Measurements from ENCODE around the gene PDE3B.
"Not testable (repeated sequence)": the region's sequence is repeated elsewhere in the genome, so short reads cannot be mapped to it uniquely, and the experiment has no call there.

Gene PDE3B

GRCh38 chr11:14858404-14858803, 214.8 kb downstream of the PDE3B start:
- no peak for TF ChIP-seq CTCF (IDR thresholded peaks at IDR 0.05; ENCODE audit: low read depth, low read length)
- no peak overlapping the region for H3K4me3 ChIP-seq (replicated peaks in 1 of 2; ENCODE audit: low read depth in 2 of 2, low read length in 2 of 2)

DNA sequence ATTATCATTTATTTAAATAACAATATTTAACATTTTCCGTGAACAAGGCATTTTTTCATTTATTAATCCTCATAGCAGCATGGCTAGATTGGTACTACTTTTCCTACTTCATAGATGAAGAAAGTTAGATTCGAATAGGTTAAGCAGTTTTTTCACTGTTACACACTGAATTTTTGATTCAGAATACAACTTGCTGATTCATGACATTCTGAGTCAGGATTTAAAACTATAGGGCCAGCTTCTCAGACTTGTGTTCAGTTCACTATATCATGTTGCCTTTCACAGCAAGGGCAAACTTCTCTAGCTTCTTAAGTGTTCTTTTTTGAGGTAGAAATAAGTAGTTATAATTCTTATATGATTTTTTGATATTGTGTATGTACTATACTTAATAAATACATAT, 216.9 kb downstream of the PDE3B start:
- TF ChIP-seq CTCF (IDR thresholded peaks at IDR 0.05; ENCODE audit: low read depth, low read length): no peak
- no peak overlapping the region for H3K4me3 ChIP-seq (replicated peaks in 1 of 2; ENCODE audit: low read depth in 2 of 2, low read length in 2 of 2)
- peak in 1 of 2 donors; percentile 4 for DNase-seq (ENCODE audit: low read depth in 2 of 2)

More at GRCh38 chr11:14858404-14858803, 214.8 kb downstream of the PDE3B start:
- DNase-seq (ENCODE audit: low read depth in 2 of 2): no peak

DNA sequence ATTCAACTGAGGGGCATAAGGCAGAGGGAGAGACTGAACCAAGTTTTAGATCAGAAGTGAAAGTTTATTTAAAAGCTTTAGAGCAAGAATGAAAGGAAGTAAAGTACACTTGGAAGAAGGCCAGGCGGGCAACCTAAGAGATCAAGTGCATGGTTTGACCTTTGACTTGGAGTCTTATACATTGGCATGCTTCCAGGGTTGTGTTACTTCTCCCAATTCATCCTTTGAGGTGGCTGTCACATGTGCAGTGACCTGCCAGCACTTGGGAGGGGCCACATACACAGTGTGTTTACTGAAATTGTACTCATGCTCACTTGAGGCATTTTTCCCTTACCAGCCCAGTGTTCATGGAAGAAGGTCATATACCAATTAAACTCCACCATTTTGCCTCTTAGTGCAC, 218.1 kb downstream of the PDE3B start:
- DNase-seq (ENCODE audit: low read depth in 2 of 2): no peak
- TF ChIP-seq CTCF (IDR thresholded peaks at IDR 0.05; ENCODE audit: low read depth, low read length): no peak

DNA sequence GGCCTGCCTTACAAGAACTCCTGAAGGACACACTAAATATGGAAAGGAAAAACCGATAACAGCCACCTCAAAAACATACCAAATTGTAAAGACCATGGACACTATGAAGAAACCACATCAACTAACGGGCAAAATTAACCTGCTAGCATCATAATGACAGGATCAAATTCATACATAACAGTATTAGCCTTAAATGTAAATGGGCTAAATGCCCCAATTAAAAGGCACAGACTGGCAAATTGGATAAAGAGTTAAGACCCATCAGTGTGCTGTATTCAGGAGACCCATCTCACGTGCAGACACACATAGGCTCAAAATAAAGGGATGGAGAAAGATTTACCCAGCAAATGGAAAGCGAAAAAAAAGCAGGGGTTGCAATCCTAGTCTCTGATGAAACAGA, 220.2 kb downstream of the PDE3B start:
- not testable (repeated sequence) for DNase-seq (ENCODE audit: low read depth in 2 of 2); H3K4me3 ChIP-seq (replicated peaks in 1 of 2; ENCODE audit: low read depth in 2 of 2, low read length in 2 of 2)

More for the DNA sequence above, 218.1 kb downstream of the PDE3B start:
- H3K4me3 ChIP-seq (replicated peaks in 1 of 2; ENCODE audit: low read depth in 2 of 2, low read length in 2 of 2): no peak overlapping the region

DNA sequence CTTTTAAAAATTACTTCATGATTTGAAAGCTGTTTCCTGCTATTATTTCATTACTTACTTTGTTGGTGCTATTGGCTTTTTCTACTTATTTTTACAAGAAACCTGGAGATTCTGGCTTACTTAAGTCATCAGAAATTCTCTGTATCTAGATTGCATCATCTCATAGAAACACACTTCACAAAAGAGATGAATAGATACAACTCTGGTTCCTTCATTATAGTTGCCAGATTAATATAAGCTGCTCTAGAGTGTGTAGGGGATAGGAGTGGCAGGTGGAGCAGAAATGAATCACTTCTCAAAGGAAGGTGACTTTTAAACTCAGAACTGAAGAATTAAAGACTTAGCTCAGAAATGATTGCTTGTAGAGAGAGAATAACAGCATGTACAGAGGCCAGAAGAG, 228.4 kb downstream of the PDE3B start:
- no peak for DNase-seq (ENCODE audit: low read depth in 2 of 2)
- no peak overlapping the region for H3K4me3 ChIP-seq (replicated peaks in 1 of 2; ENCODE audit: low read depth in 2 of 2, low read length in 2 of 2)
- TF ChIP-seq CTCF (IDR thresholded peaks at IDR 0.05; ENCODE audit: low read depth, low read length): no peak

DNA sequence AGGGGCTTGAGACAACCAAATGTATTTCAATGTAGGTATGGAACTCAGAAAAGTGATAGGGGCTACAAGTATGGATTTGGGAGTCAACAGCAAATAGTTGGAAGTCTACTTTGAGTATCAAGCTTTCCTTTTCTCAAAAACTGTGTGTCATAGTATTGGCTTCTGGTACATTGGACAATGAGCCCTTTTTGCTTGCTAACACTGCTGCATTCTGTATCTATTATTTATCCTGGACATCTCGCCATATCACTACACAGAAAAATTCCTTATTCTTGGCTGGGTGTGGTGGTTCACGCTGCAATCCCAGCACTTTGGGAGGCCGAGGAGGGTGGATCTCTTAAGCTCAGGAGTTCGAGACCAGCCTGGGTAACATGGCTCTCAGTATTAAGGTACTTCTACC, 230.0 kb downstream of the PDE3B start:
- no peak for DNase-seq (ENCODE audit: low read depth in 2 of 2)
- TF ChIP-seq CTCF (IDR thresholded peaks at IDR 0.05; ENCODE audit: low read depth, low read length): no peak
- H3K4me3 ChIP-seq (replicated peaks in 1 of 2; ENCODE audit: low read depth in 2 of 2, low read length in 2 of 2): no peak overlapping the region

DNA sequence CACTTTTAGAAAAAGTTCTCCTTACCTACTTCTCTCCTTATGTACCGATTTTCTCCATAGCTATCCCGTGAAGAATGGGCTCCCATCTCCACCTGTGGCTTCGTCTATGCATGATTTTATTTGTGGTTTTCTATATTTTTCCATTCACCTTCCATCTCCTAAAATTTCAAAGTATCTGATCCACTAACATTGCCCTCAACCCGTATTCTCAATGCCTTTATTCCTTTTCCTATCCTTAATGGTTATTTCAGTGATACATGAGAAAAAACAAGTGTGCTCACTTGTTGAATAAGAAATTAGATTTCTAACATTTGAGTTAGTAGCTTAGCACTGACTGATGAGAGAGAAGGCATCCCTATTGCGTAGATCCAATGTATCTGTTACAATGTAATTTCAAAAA, 231.6 kb downstream of the PDE3B start:
- TF ChIP-seq CTCF (IDR thresholded peaks at IDR 0.05; ENCODE audit: low read depth, low read length): no peak
- H3K4me3 ChIP-seq (replicated peaks in 1 of 2; ENCODE audit: low read depth in 2 of 2, low read length in 2 of 2): no peak overlapping the region
- DNase-seq (ENCODE audit: low read depth in 2 of 2): no peak

Data from cardiac fibroblast (primary cell).